ENCODE measurements around the gene WDR33.

- TF ChIP-seq CTCF (conservative IDR thresholded peaks at IDR 0.05; ENCODE audit: low read depth, low read length) (no peak), EZH2 (IDR thresholded peaks at IDR 0.05; ENCODE audit: borderline replicate concordance, low read depth, low read length, poor library complexity, severe bottlenecking) (no peak)
Measured at GRCh38 chr2:127860130-127860529, 49.2 kb upstream of the WDR33 start.
